Endothelial cell of umbilical vein (primary cell): ENCODE measurements around the gene IL36G. TPM values are rescaled to one million over a fixed set of nuclear protein-coding genes. Genes with fewer than 3 reads are reported as not detected.

Experiments
- BruUV-seq: library from RNA; stranded (reverse); fragments of 400-500 nt; replicated peaks from 2 replicates; lab custom pipeline; 2021; lab: Mats Ljungman, UMichigan
- CTCF ChIA-PET: fragments of 300-600, 350-600 bp; sonication (Branson Sonifier 250); formaldehyde crosslinking; loops from one replicate; lab custom pipeline; 2021; ENCODE audit warnings: antibody characterized with exemption, inconsistent platforms; lab: Charles Lee
- POLR2A ChIA-PET: fragments of 300-600, 350-600 bp; sonication (Branson Sonifier 250); formaldehyde crosslinking; loops from one replicate; lab custom pipeline; 2021; ENCODE audit warnings: antibody characterized with exemption, inconsistent platforms; lab: Charles Lee
- DNase-seq: peaks from one replicate; pipeline ENCODE4 v3.0.0-alpha.2; 2011; ENCODE audit warnings: low read depth, low spot score
- FAIRE-seq: peaks from 2 replicates; lab custom pipeline; 2011; peaks lifted over from hg19 to GRCh38; lab: Jason Lieb, UNC
- H2AFZ ChIP-seq: 2 replicates; pipeline ENCODE4 v1.6.0; 2012; ENCODE audit warnings: low read depth, low read length, control low read depth, inconsistent platforms
- H3K27ac ChIP-seq: 2 replicates; pipeline ENCODE4 v1.5.1; 2011; ENCODE audit warnings: low read depth, mild to moderate bottlenecking, control low read depth, low read length, moderate library complexity; ENCODE audit not compliant: insufficient read depth
- H3K27me3 ChIP-seq, 2 experiments: 2 replicates each; pipeline versions ENCODE4 v1.6.0 to v1.6.1; 2011; ENCODE audit warnings: low read length in 2 of 2, mixed read lengths in 1 of 2; ENCODE audit not compliant: control insufficient read depth in 2 of 2, insufficient read depth in 2 of 2
- H3K36me3 ChIP-seq, 2 experiments: 2 replicates in 1 of 2; 3 replicates in 1 of 2; pipeline ENCODE4 v1.5.1; 2011; ENCODE audit warnings: low read length in 2 of 2, mild to moderate bottlenecking in 1 of 2, moderate library complexity in 1 of 2; ENCODE audit not compliant: control insufficient read depth in 2 of 2, insufficient read depth in 2 of 2; ENCODE audit errors: extremely low read depth in 1 of 2
- H3K4me1 ChIP-seq: 3 replicates; pipeline ENCODE4 v1.5.1; 2011; ENCODE audit warnings: mild to moderate bottlenecking, low read length; ENCODE audit not compliant: control insufficient read depth, insufficient read depth; ENCODE audit errors: extremely low read depth
- H3K4me2 ChIP-seq: 2 replicates; pipeline ENCODE4 v1.6.1; 2011; ENCODE audit warnings: low read length, control low read depth, mixed read lengths; ENCODE audit not compliant: insufficient read depth
- H3K4me3 ChIP-seq, 3 experiments: fragments of 200-600 bp in 1 of 3; sonication (generic), shearing (Covaris generic) in 1 of 3; replicated peaks in 1 of 3; 2 replicates each; pipeline ENCODE4 v1.5.1; 2011 to 2016; ENCODE audit warnings: control low read depth in 3 of 3, low read length in 3 of 3, mild to moderate bottlenecking in 2 of 3, inconsistent platforms in 1 of 3, low read depth in 1 of 3, moderate library complexity in 1 of 3; ENCODE audit not compliant: insufficient read depth in 1 of 3
- H3K79me2 ChIP-seq: 2 replicates; pipeline ENCODE4 v1.6.0; 2012; ENCODE audit warnings: low read length, inconsistent platforms; ENCODE audit not compliant: control insufficient read depth, insufficient read depth
- H3K9ac ChIP-seq: replicated peaks from 2 replicates; pipeline ENCODE3; 2011; ENCODE audit warnings: low read length, control low read depth; ENCODE audit not compliant: insufficient read depth; ENCODE audit errors: extremely low read depth
- H3K9me1 ChIP-seq: replicated peaks from 3 replicates; pipeline ENCODE4 v1.6.0; 2011; ENCODE audit warnings: mild to moderate bottlenecking, low read length; ENCODE audit not compliant: control insufficient read depth, insufficient read depth; ENCODE audit errors: extremely low read depth
- H3K9me3 ChIP-seq: replicated peaks from 2 replicates; pipeline ENCODE4 v1.5.1; 2012; ENCODE audit warnings: low read length, inconsistent platforms; ENCODE audit not compliant: control insufficient read depth, insufficient read depth
- H4K20me1 ChIP-seq: replicated peaks from 2 replicates; pipeline ENCODE3; 2011; ENCODE audit warnings: mild to moderate bottlenecking, low read length; ENCODE audit not compliant: control insufficient read depth, insufficient read depth; ENCODE audit errors: extremely low read depth
- EZH2 ChIP-seq: IDR thresholded peaks from 2 replicates; pipeline ENCODE4 v1.6.1; 2012; ENCODE audit warnings: borderline replicate concordance, low read depth, mild to moderate bottlenecking, moderate library complexity, low read length, inconsistent platforms; ENCODE audit not compliant: severe bottlenecking
- GATA2 ChIP-seq: IDR thresholded peaks from 2 replicates; pipeline ENCODE4 v1.7.0; 2011; ENCODE audit warnings: low read depth, mild to moderate bottlenecking, moderate library complexity, mixed read lengths, low read length; ENCODE audit not compliant: insufficient read length, insufficient read depth
- JUN ChIP-seq: IDR thresholded peaks from 2 replicates; pipeline ENCODE4 v1.6.1; 2011; ENCODE audit warnings: borderline replicate concordance, low read depth; ENCODE audit not compliant: insufficient read length, insufficient read depth
- MAX ChIP-seq: IDR thresholded peaks from 2 replicates; pipeline ENCODE4 v1.6.1; 2011; ENCODE audit not compliant: insufficient read depth, insufficient read length
- MYC ChIP-seq: IDR thresholded peaks from one replicate; pipeline ENCODE4 v1.6.1; 2011; ENCODE audit warnings: mild to moderate bottlenecking, low read depth, low read length
- POLR2A ChIP-seq: IDR thresholded peaks from 2 replicates; pipeline ENCODE4 v1.6.1; 2012; ENCODE audit warnings: low read depth, mild to moderate bottlenecking, control low read depth, low read length
- dilution Hi-C: fragments of 300-500 bp; cut with MboI; formaldehyde crosslinking; loops from one replicate; pipeline ENCODE4 v1.15.0; 2019; ENCODE audit warnings: low sequenced_read_pairs; ENCODE audit not compliant: extremely low pct_ligation_motif_present
- intact Hi-C: fragments of 100-400 bp; cut with micrococcal nuclease; formaldehyde crosslinking; loops from one replicate; pipeline ENCODE4 v1.10.0; 2022
- polyA plus RNA-seq, 4 experiments: library from polyadenylated mRNA; depleted of rRNA in 3 of 4; stranded (reverse) in 3 of 4; unstranded in 1 of 4; fragments of >200 nt; gene quantifications; 2 replicates each; pipeline versions ENCODE4 v1.2.1 to v1.2.3, GENCODE V29; 2011 to 2012; ENCODE audit warnings: missing spikeins in 1 of 4
- total RNA-seq: library from RNA; stranded (reverse); gene quantifications from 2 replicates; pipeline ENCODE4 v1.2.3, GENCODE V29; 2021
- TF ChIP-seq, protein P1 (sequence below), 2 donors: IDR thresholded peaks; 1 replicate in 1 of 2; 2 replicates in 1 of 2; pipeline ENCODE4 v1.5.1; 2011; ENCODE audit warnings: low read length in 2 of 2, mild to moderate bottlenecking in 2 of 2, moderate library complexity in 2 of 2, control low read depth in 1 of 2, inconsistent platforms in 1 of 2, low read depth in 1 of 2; ENCODE audit not compliant: insufficient read depth in 1 of 2; ENCODE audit errors: extremely low read depth in 1 of 2

IL36G gene
- total and polyA plus RNA-seq, 2 donors (not counting 3 experiments of a cell fraction or from before 2014, with no cell fraction given) = not detected

DNA sequence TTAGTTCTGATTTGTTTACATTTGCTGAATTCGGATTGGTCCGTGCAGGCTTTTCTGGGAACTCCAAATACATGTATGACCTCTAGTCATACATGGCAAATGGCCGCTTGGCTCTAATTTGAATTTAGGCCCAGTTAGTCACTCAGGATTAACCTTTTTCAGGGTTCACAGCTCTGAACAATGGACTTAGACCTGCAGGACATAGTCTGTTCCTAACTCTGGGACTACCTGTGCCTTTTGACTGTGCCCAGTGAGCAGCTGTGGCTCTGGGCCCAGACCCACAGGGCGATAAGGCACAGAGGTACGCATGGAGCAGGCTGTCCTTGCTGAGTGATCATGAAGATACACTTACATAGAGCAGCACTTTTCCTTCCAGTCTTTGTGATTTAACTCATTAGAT, 38.4 kb upstream of the IL36G start:
- no peaks in the 10 kb centered on the region for H3K36me3 ChIP-seq
- H2AFZ ChIP-seq = no peak overlapping the region
- TF ChIP-seq MYC (no peak), MAX (no peak), POLR2A (no peak), JUN (no peak), EZH2 (no peak), GATA2 (no peak)
- TF ChIP-seq, protein P1, sequence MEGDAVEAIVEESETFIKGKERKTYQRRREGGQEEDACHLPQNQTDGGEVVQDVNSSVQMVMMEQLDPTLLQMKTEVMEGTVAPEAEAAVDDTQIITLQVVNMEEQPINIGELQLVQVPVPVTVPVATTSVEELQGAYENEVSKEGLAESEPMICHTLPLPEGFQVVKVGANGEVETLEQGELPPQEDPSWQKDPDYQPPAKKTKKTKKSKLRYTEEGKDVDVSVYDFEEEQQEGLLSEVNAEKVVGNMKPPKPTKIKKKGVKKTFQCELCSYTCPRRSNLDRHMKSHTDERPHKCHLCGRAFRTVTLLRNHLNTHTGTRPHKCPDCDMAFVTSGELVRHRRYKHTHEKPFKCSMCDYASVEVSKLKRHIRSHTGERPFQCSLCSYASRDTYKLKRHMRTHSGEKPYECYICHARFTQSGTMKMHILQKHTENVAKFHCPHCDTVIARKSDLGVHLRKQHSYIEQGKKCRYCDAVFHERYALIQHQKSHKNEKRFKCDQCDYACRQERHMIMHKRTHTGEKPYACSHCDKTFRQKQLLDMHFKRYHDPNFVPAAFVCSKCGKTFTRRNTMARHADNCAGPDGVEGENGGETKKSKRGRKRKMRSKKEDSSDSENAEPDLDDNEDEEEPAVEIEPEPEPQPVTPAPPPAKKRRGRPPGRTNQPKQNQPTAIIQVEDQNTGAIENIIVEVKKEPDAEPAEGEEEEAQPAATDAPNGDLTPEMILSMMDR (IDR thresholded peaks at IDR 0.05; ENCODE audit: extremely low read depth in 1 of 2, insufficient read depth in 1 of 2, low read depth in 1 of 2, low read length in 2 of 2) = no peak
- FAIRE-seq (no peak), DNase-seq (no peak)
- H3K9me3 ChIP-seq = no peaks in the 10 kb centered on the region
- ChIA-PET POLR2A (no interaction called here), CTCF (interaction anchor here (3.9 to 4.9 kb wide), 3 partner anchors 8 to 189 kb away, joined by 30 to 410 read pairs (median 65); no protein-coding TSS in a partner anchor)
- dilution Hi-C loops (loop anchor here (25.0 kb wide), 1 partner anchor 177 kb away; the partner anchor contains the start of gene CKAP2L), intact Hi-C loops (no loop called here)
- H3K4me3 ChIP-seq = no peak overlapping the region
- H3K9me1 ChIP-seq = no peaks in the 10 kb centered on the region
- no TSS peak for BruUV-seq
- peaks cover 17 to 25% of the 10 kb centered on the region in 2 experiments for H3K27me3 ChIP-seq
- H3K4me2 ChIP-seq = no peak overlapping the region
- no peak overlapping the region for H3K27ac ChIP-seq
- no peaks in the 10 kb centered on the region for H4K20me1 ChIP-seq
- no peak overlapping the region for H3K9ac ChIP-seq
- H3K4me1 ChIP-seq = no peaks in the 10 kb centered on the region
- no peaks in the 10 kb centered on the region for H3K79me2 ChIP-seq
